ENCODE measurements around the gene DNAL1. TPM values are rescaled to one million over a fixed set of nuclear protein-coding genes. Genes with fewer than 3 reads are reported as not detected.

Gene DNAL1
- total and polyA plus RNA-seq, 2 of the 13 experiments (the other 11 are each of a cell fraction or from before 2014, with no cell fraction given) = 1.4 to 13.3 TPM

- intact Hi-C loops (cut with micrococcal nuclease; ENCODE audit: unreplicated experiment) = no loop called here
- no peak overlapping the region for H3K27ac ChIP-seq (ENCODE audit: extremely low read length, insufficient read depth, low read length)
Measured at GRCh38 chr14:73746520-73747378, 102.0 kb downstream of the DNAL1 start.

More at GRCh38 chr14:73746520-73747378, 102.0 kb downstream of the DNAL1 start:
- H3K79me2 ChIP-seq (ENCODE audit: insufficient read depth, low read length) = peaks cover 99% of the 10 kb centered on the region
- no peaks in the 10 kb centered on the region for H3K9me3 ChIP-seq (ENCODE audit: low read length)
- peaks cover 99% of the 10 kb centered on the region for H3K4me1 ChIP-seq (ENCODE audit: insufficient read depth, low read length)
- ATAC-seq (peak; percentile 52), FAIRE-seq (no peak), DNase-seq (ENCODE audit: low spot score) (no peak)
- no peak for TF ChIP-seq ZNF282 (IDR thresholded peaks at IDR 0.05; ENCODE audit: partially characterized antibody)
- no peak for TF ChIP-seq FOXO1 (CRISPR knock-in tag; IDR thresholded peaks at IDR 0.05)
- peak; percentile 41 for TF ChIP-seq STAG1 (CRISPR knock-in tag; IDR thresholded peaks at IDR 0.05)
- TF ChIP-seq, protein P1, sequence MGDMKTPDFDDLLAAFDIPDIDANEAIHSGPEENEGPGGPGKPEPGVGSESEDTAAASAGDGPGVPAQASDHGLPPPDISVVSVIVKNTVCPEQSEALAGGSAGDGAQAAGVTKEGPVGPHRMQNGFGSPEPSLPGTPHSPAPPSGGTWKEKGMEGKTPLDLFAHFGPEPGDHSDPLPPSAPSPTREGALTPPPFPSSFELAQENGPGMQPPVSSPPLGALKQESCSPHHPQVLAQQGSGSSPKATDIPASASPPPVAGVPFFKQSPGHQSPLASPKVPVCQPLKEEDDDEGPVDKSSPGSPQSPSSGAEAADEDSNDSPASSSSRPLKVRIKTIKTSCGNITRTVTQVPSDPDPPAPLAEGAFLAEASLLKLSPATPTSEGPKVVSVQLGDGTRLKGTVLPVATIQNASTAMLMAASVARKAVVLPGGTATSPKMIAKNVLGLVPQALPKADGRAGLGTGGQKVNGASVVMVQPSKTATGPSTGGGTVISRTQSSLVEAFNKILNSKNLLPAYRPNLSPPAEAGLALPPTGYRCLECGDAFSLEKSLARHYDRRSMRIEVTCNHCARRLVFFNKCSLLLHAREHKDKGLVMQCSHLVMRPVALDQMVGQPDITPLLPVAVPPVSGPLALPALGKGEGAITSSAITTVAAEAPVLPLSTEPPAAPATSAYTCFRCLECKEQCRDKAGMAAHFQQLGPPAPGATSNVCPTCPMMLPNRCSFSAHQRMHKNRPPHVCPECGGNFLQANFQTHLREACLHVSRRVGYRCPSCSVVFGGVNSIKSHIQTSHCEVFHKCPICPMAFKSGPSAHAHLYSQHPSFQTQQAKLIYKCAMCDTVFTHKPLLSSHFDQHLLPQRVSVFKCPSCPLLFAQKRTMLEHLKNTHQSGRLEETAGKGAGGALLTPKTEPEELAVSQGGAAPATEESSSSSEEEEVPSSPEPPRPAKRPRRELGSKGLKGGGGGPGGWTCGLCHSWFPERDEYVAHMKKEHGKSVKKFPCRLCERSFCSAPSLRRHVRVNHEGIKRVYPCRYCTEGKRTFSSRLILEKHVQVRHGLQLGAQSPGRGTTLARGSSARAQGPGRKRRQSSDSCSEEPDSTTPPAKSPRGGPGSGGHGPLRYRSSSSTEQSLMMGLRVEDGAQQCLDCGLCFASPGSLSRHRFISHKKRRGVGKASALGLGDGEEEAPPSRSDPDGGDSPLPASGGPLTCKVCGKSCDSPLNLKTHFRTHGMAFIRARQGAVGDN (CRISPR knock-in tag; IDR thresholded peaks at IDR 0.05) = 0 out of 2 replicates have a peak, but pooled peaks have one; percentile 22
- TF ChIP-seq RAD21 (CRISPR knock-in tag; IDR thresholded peaks at IDR 0.05) = peak; percentile 58
- no peak overlapping the region for H2AFZ ChIP-seq (ENCODE audit: low read length)
- H3K36me3 ChIP-seq (replicated peaks in 1 of 2; ENCODE audit: control insufficient read depth in 1 of 2, insufficient read depth in 2 of 2, low read length in 2 of 2) = peaks cover 0 to 9% of the 10 kb centered on the region in 2 experiments; a peak in 3 of 5 replicates
- BruUV-seq (replicated peaks) = no TSS peak
- ChIA-PET CTCF (ENCODE audit: low intra/inter-chr PET ratio, low total read pairs) (interaction anchor here (0.8 kb wide), 1 partner anchor 79 kb away, joined by 3 read pairs; no protein-coding TSS in a partner anchor), POLR2A (interaction anchor here (0.8 to 1.6 kb wide), 3 partner anchors 13 to 91 kb away, joined by 3 to 4 read pairs (median 3); a partner anchor contains a TSS)
- no peaks in the 10 kb centered on the region for H3K27me3 ChIP-seq (ENCODE audit: control insufficient read depth in 1 of 2, insufficient read depth in 2 of 2, low read length in 2 of 2)
- no peak overlapping the region for H3K4me3 ChIP-seq (replicated peaks in 1 of 3; ENCODE audit: insufficient read depth in 1 of 3, low read depth in 2 of 3, low read length in 3 of 3)
- no peak overlapping the region for H3K4me2 ChIP-seq (ENCODE audit: low read depth, low read length)
- H3K9ac ChIP-seq (ENCODE audit: insufficient read depth, low read depth, low read length) = no peak overlapping the region; the same call in 1 of the 2 replicates
- H4K20me1 ChIP-seq (ENCODE audit: insufficient read depth, low read length) = peaks cover 92% of the 10 kb centered on the region
- in situ Hi-C loops (cut with HindIII; ENCODE audit: extremely low pct_ligation_motif_present, low pct_unique_long_range_greater_than_20kb) = loop anchor here (25.0 kb wide), 1 partner anchor 291 kb away; no protein-coding TSS in a partner anchor
- 89% methylated on average over 5 of the region's 6 CpGs for WGBS (ENCODE audit: low lambda C conversion rate)

Measured in HepG2 (cell line).